Esophagus muscularis mucosa (tissue), 4 donors: Measurements from ENCODE around the gene TADA2B. TPM values are rescaled to one million over a fixed set of nuclear protein-coding genes. Genes with fewer than 3 reads are reported as not detected.
"Not testable (repeated sequence)": the region's sequence is repeated elsewhere in the genome, so short reads cannot be mapped to it uniquely, and the experiment has no call there.

ENCODE experiments used
- DNase-seq: peaks from one replicate; pipeline ENCODE4 v3.0.0-alpha.2; 2017; ENCODE audit errors: extremely low spot score
- H3K27ac ChIP-seq, 4 donors: fragments of 200-600 bp; sonication (generic); replicated peaks in 1 of 4; 1 replicate in 3 of 4; 2 replicates in 1 of 4; pipeline ENCODE4 v1.5.1; 2016 to 2019; ENCODE audit warnings: mild to moderate bottlenecking in 1 of 4
- H3K27me3 ChIP-seq, 4 donors: fragments of 200-600 bp; sonication (generic); one replicate each; pipeline versions ENCODE4 v1.5.1 to v1.6.0; 2016 to 2019
- H3K36me3 ChIP-seq, 4 donors: fragments of 200-600 bp; sonication (generic); one replicate each; pipeline ENCODE4 v1.5.1; 2016 to 2019
- H3K4me1 ChIP-seq, 4 donors: fragments of 200-600 bp; sonication (generic); one replicate each; pipeline ENCODE4 v1.5.1; 2016 to 2019
- H3K4me3 ChIP-seq, 4 donors: fragments of 200-600 bp; sonication (generic); 1 replicate in 2 of 4; 2 replicates in 2 of 4; pipeline ENCODE4 v1.5.1; 2016 to 2019; ENCODE audit warnings: mild to moderate bottlenecking in 4 of 4, moderate library complexity in 1 of 4
- H3K9me3 ChIP-seq, 4 donors: fragments of 200-600 bp; sonication (generic); 1 replicate in 3 of 4; 2 replicates in 1 of 4; pipeline ENCODE4 v1.5.1; 2016 to 2019
- CTCF ChIP-seq, 3 experiments: fragments of 200-600 bp in 2 of 3; fragments of 450-650 bp in 1 of 3; sonication (generic) in 2 of 3; IDR thresholded peaks; one replicate each; pipeline ENCODE4 v1.5.1; 2017 to 2019; ENCODE audit warnings: antibody characterized with exemption in 3 of 3, mild to moderate bottlenecking in 2 of 3, moderate library complexity in 1 of 3
- EP300 ChIP-seq: sonication (generic); formaldehyde crosslinking; IDR thresholded peaks from one replicate; pipeline ENCODE4 v1.6.1; 2017; ENCODE audit warnings: antibody characterized with exemption
- POLR2A ChIP-seq: fragments of 450-650 bp; IDR thresholded peaks from one replicate; pipeline ENCODE4 v1.6.1; 2017; ENCODE audit warnings: antibody characterized with exemption, moderate library complexity, mild to moderate bottlenecking, low read depth
- POLR2AphosphoS5 ChIP-seq, 2 donors: sonication (generic); formaldehyde crosslinking; IDR thresholded peaks; one replicate each; pipeline ENCODE4 v1.6.1; 2017; ENCODE audit warnings: antibody characterized with exemption in 2 of 2
- WGBS: methylation state at CpG from one replicate; pipeline ENCODE4 v1.1.5; 2018; 5-methylcytosine and 5-hydroxymethylcytosine counted together
- intact Hi-C: fragments of 100-400 bp; cut with DNase I; formaldehyde crosslinking; loops from one replicate; pipeline ENCODE4 v1.15.1; 2023
- total RNA-seq, 4 donors: library from RNA; depleted of rRNA; stranded (reverse); fragments of >200 nt; gene quantifications; one replicate each; pipeline versions ENCODE4 v1.1.0 to v1.2.1, GENCODE V29; 2016

The TADA2B gene
- total RNA-seq, 4 donors from 2014 or later, result 19.9 to 31.7 (median 26.3) TPM

- peaks cover 21 to 33% (median 31%) of the 10 kb centered on the region in 4 donors for H3K4me1 ChIP-seq
- peak overlapping the region; percentile 58 to 73 (median 62) for H3K4me3 ChIP-seq
- no peaks in the 10 kb centered on the region for H3K36me3 ChIP-seq
- TF ChIP-seq POLR2AphosphoS5 (IDR thresholded peaks at IDR 0.05) (peak in 1 of 2 donors; percentile 41), EP300 (no peak), POLR2A (no peak), CTCF (IDR thresholded peaks at IDR 0.05) (peak; percentile 52 to 84 (median 60))
- H3K27me3 ChIP-seq, result no peaks in the 10 kb centered on the region
- DNase-seq, result no peak
- H3K9me3 ChIP-seq, result no peaks in the 10 kb centered on the region
- intact Hi-C loops, result no loop called here
- 24% methylated on average over 19 of the region's 24 CpGs for WGBS
- H3K27ac ChIP-seq, result peak overlapping the region; percentile 74 to 86 (median 78)
Measured at GRCh38 chr4:7101692-7102515, 58.7 kb downstream of the TADA2B start.

- WGBS, result 79% methylated on average over 12 of the region's 12 CpGs
- H3K4me1 ChIP-seq, result peaks cover 21 to 33% (median 31%) of the 10 kb centered on the region in 4 donors
Measured at GRCh38 chr4:7102516-7102909, 59.3 kb downstream of the TADA2B start.

GRCh38 chr4:7103031-7103606 is 59.9 kb downstream of the TADA2B start:
- peaks cover 21 to 33% (median 31%) of the 10 kb centered on the region in 4 donors for H3K4me1 ChIP-seq
- no peaks in the 10 kb centered on the region for H3K36me3 ChIP-seq
- H3K4me3 ChIP-seq, result peak overlapping the region; percentile 58 to 73 (median 62)
- DNase-seq, result peak; percentile 98
- TF ChIP-seq EP300, result no peak
- TF ChIP-seq POLR2A, result no peak
- TF ChIP-seq POLR2AphosphoS5 (IDR thresholded peaks at IDR 0.05), result peak; percentile 43 to 89
- H3K27ac ChIP-seq, result peak overlapping the region; percentile 74 to 86 (median 78)
- intact Hi-C loops, result no loop called here
- H3K9me3 ChIP-seq, result no peaks in the 10 kb centered on the region
- no peaks in the 10 kb centered on the region for H3K27me3 ChIP-seq
- WGBS, result 28% methylated on average over 13 of the region's 35 CpGs

More at GRCh38 chr4:7102516-7102909, 59.3 kb downstream of the TADA2B start:
- H3K27me3 ChIP-seq, H3K9me3 ChIP-seq, intact Hi-C loops, H3K36me3 ChIP-seq, DNase-seq: not testable (repeated sequence)
- Histone ChIP-seq H3K4me3 (peak overlapping the region; percentile 58 to 73 (median 62)), H3K27ac (peak overlapping the region; percentile 74 to 86 (median 78))

GRCh38 chr4:7103607-7104365 is 60.6 kb downstream of the TADA2B start:
- H3K4me3 ChIP-seq, result peak overlapping the region; percentile 58 to 73 (median 62)
- WGBS, result 37% methylated on average over 15 of the region's 21 CpGs
- no peak for DNase-seq
- no peaks in the 10 kb centered on the region for H3K27me3 ChIP-seq
- TF ChIP-seq CTCF (IDR thresholded peaks at IDR 0.05) (no peak), EP300 (no peak), POLR2A (no peak), POLR2AphosphoS5 (IDR thresholded peaks at IDR 0.05) (no peak)
- H3K27ac ChIP-seq, result peak overlapping the region; percentile 74 to 86 (median 78)
- H3K9me3 ChIP-seq, result no peaks in the 10 kb centered on the region
- H3K36me3 ChIP-seq, result no peaks in the 10 kb centered on the region
- H3K4me1 ChIP-seq, result peaks cover 21 to 33% (median 31%) of the 10 kb centered on the region in 4 donors
- intact Hi-C loops, result no loop called here

GRCh38 chr4:7104366-7105031 is 61.3 kb downstream of the TADA2B start:
- H3K4me1 ChIP-seq, result peaks cover 21 to 33% (median 31%) of the 10 kb centered on the region in 4 donors
- TF ChIP-seq CTCF (IDR thresholded peaks at IDR 0.05), result no peak
- TF ChIP-seq POLR2AphosphoS5 (IDR thresholded peaks at IDR 0.05), result no peak
- TF ChIP-seq POLR2A, result no peak
- TF ChIP-seq EP300, result no peak
- no peaks in the 10 kb centered on the region for H3K9me3 ChIP-seq
- DNase-seq, result no peak
- no peaks in the 10 kb centered on the region for H3K36me3 ChIP-seq
- H3K27me3 ChIP-seq, result no peaks in the 10 kb centered on the region
- H3K4me3 ChIP-seq, result no peak overlapping the region
- WGBS, result 89% methylated on average over 7 of the region's 7 CpGs
- intact Hi-C loops, result no loop called here
- H3K27ac ChIP-seq, result peak overlapping the region in 3 of 4 donors; percentile 75 to 86 (median 82)
